K562 (cell line): Measurements from ENCODE around the gene DYSF. TPM values are rescaled to one million over a fixed set of nuclear protein-coding genes. Genes with fewer than 3 reads are reported as not detected.

ENCODE experiments used
- ATAC-seq: fragments of 200-7000 bp; cut with Tn5 transposase; 3 replicates; pipeline ENCODE4 v1.9.1; 2020; ENCODE audit warnings: moderate library complexity
- BruUV-seq: library from RNA; stranded (reverse); fragments of 400-500 nt; replicated peaks from 2 replicates; lab custom pipeline; 2021; lab: Mats Ljungman, UMichigan
- CTCF ChIA-PET: fragments of 300-600 bp; formaldehyde crosslinking; extraction: SDS; loops from one replicate; lab custom pipeline; 2021; ENCODE audit warnings: low intra/inter-chr PET ratio; lab: Yijun Ruan, JAX
- POLR2A ChIA-PET: fragments of 300-600, 350-650 bp; sonication (Branson Sonifier 250); formaldehyde crosslinking; extraction: SDS; loops from one replicate; lab custom pipeline; 2021; ENCODE audit warnings: antibody characterized with exemption, inconsistent platforms; lab: Yijun Ruan, JAX
- DNase-seq, 4 experiments: peaks; one replicate each; pipeline versions ENCODE4 v3.0.0 to v3.0.0-alpha.2; 2011 to 2018; ENCODE audit warnings: low spot score in 3 of 4, mixed read lengths in 3 of 4; ENCODE audit errors: extremely low read depth in 1 of 4
- FAIRE-seq: peaks from 2 replicates; lab custom pipeline; 2011; peaks lifted over from hg19 to GRCh38; lab: Jason Lieb, UNC
- H2AFZ ChIP-seq: 2 replicates; pipeline ENCODE4 v1.6.0; 2011; ENCODE audit warnings: low read depth, low read length, control low read depth, inconsistent platforms
- H3K27ac ChIP-seq: fragments of 200-600 bp; 3 replicates; pipeline ENCODE4 v1.8.0; 2011; ENCODE audit warnings: low read depth, mild to moderate bottlenecking, control low read depth, inconsistent platforms, low read length, moderate library complexity, mixed read lengths; ENCODE audit errors: extremely low read depth
- H3K27me3 ChIP-seq, 2 experiments: fragments of 300-600 bp in 1 of 2; 2 replicates in 1 of 2; 3 replicates in 1 of 2; pipeline versions ENCODE4 v1.6.0 to v1.8.0; 2011; ENCODE audit warnings: inconsistent platforms in 2 of 2, low read length in 2 of 2, mild to moderate bottlenecking in 1 of 2, mixed read lengths in 1 of 2, moderate library complexity in 1 of 2; ENCODE audit not compliant: control insufficient read depth in 2 of 2, insufficient read depth in 2 of 2
- H3K36me3 ChIP-seq: fragments of 300-600 bp; 3 replicates; pipeline ENCODE4 v1.8.0; 2011; ENCODE audit warnings: mild to moderate bottlenecking, low read length, inconsistent platforms; ENCODE audit not compliant: control insufficient read depth, insufficient read depth
- H3K4me1 ChIP-seq, 2 experiments: fragments of 200-600 bp in 1 of 2; replicated peaks in 1 of 2; 2 replicates in 1 of 2; 3 replicates in 1 of 2; pipeline versions ENCODE4 v1.5.1 to v1.8.0; 2011; ENCODE audit warnings: inconsistent platforms in 2 of 2, low read length in 2 of 2, mild to moderate bottlenecking in 1 of 2, mixed read lengths in 1 of 2, moderate library complexity in 1 of 2; ENCODE audit not compliant: control insufficient read depth in 2 of 2, insufficient read depth in 2 of 2
- H3K4me2 ChIP-seq: 2 replicates; pipeline ENCODE4 v1.6.1; 2011; ENCODE audit warnings: low read length, control low read depth, inconsistent platforms, mixed read lengths; ENCODE audit not compliant: insufficient read depth
- H3K4me3 ChIP-seq: fragments of 200-600 bp; sonication (generic), shearing (Covaris generic); 2 replicates; pipeline ENCODE4 v1.5.1; 2016; ENCODE audit warnings: control low read depth, inconsistent platforms
- H3K79me2 ChIP-seq: fragments of 200-600 bp; 3 replicates; pipeline ENCODE4 v1.8.0; 2011; ENCODE audit warnings: low read length, inconsistent platforms; ENCODE audit not compliant: control insufficient read depth, insufficient read depth
- H3K9ac ChIP-seq, 2 experiments: 2 replicates each; pipeline versions ENCODE4 v1.6.0 to v1.6.1; 2011; ENCODE audit warnings: low read depth in 2 of 2, low read length in 2 of 2, control low read depth in 1 of 2, inconsistent platforms in 1 of 2, mild to moderate bottlenecking in 1 of 2, mixed read lengths in 1 of 2; ENCODE audit not compliant: insufficient read depth in 1 of 2
- H3K9me1 ChIP-seq: one replicate; pipeline ENCODE4 v1.6.0; 2011; ENCODE audit warnings: inconsistent platforms, mild to moderate bottlenecking, low read length, moderate library complexity; ENCODE audit not compliant: control insufficient read depth, insufficient read depth
- H3K9me3 ChIP-seq: replicated peaks from 2 replicates; pipeline ENCODE4 v1.5.1; 2011; ENCODE audit warnings: low read depth, low read length, inconsistent platforms; ENCODE audit not compliant: control insufficient read depth, insufficient read depth
- H4K20me1 ChIP-seq: replicated peaks from 2 replicates; pipeline ENCODE4 v1.6.1; 2011; ENCODE audit warnings: low read length, inconsistent platforms, mixed read lengths; ENCODE audit not compliant: control insufficient read depth, insufficient read depth
- C11orf30 ChIP-seq: fragments of 450-650 bp; IDR thresholded peaks from 2 replicates; pipeline ENCODE4 v1.6.1; 2016; ENCODE audit warnings: low read depth, mild to moderate bottlenecking
- CEBPZ ChIP-seq: fragments of 150-350 bp; IDR thresholded peaks from 2 replicates; pipeline ENCODE4 v1.6.1; 2014; ENCODE audit warnings: low read depth, mild to moderate bottlenecking, low read length, borderline replicate concordance
- HBP1 ChIP-seq: fragments of 450-650 bp; formaldehyde crosslinking; IDR thresholded peaks from 2 replicates; pipeline ENCODE4 v1.4.0; 2022; ENCODE audit warnings: missing genetic modification characterization
- HLTF ChIP-seq: fragments of 450-650 bp; IDR thresholded peaks from 2 replicates; pipeline ENCODE4 v1.6.1; 2016
- HNRNPH1 ChIP-seq: fragments of 200-400 bp; formaldehyde crosslinking; optimal IDR thresholded peaks from 2 replicates; pipeline ENCODE3; 2017; ENCODE audit warnings: low read depth, mild to moderate bottlenecking, low read length, moderate library complexity
- MAFF ChIP-seq: IDR thresholded peaks from 2 replicates; pipeline ENCODE4 v1.6.1; 2012; ENCODE audit warnings: low read length, improper control_type of control experiment
- POLR2AphosphoS2 ChIP-seq: IDR thresholded peaks from 2 replicates; pipeline ENCODE4 v1.6.1; 2012; ENCODE audit warnings: low read length, improper control_type of control experiment
- RBM34 ChIP-seq: fragments of 200-400 bp; formaldehyde crosslinking; IDR thresholded peaks from 2 replicates; pipeline ENCODE4 v1.6.1; 2018; ENCODE audit warnings: low read length, borderline replicate concordance; ENCODE audit not compliant: insufficient read depth
- RCOR1 ChIP-seq, 2 experiments: IDR thresholded peaks; 2 replicates each; pipeline ENCODE4 v1.6.1; 2012; ENCODE audit warnings: low read depth in 2 of 2, low read length in 2 of 2, borderline replicate concordance in 1 of 2, improper control_type of control experiment in 1 of 2
- RHOXF2B ChIP-seq: fragments of 250-450 bp; sonication (Bioruptor Pico); conservative IDR thresholded peaks from 2 replicates; pipeline ENCODE4 v1.5.1; 2021
- ZBTB1 ChIP-seq: sonication (generic); formaldehyde crosslinking; IDR thresholded peaks from 2 replicates; pipeline ENCODE4 v1.8.1; 2023; ENCODE audit warnings: missing genetic modification reagents, low read depth, mild to moderate bottlenecking, borderline replicate concordance
- ZNF197 ChIP-seq: fragments of 200-800 bp; sonication (Bioruptor generic); IDR thresholded peaks from 2 replicates; pipeline ENCODE4 v1.6.1; 2016; ENCODE audit warnings: low read depth, missing genetic modification characterization, missing compliant biosample characterization
- ZNF695 ChIP-seq: fragments of 450-650 bp; formaldehyde crosslinking; IDR thresholded peaks from 2 replicates; pipeline ENCODE4 v1.4.0; 2020; ENCODE audit warnings: mild to moderate bottlenecking, moderate library complexity
- ZNF766 ChIP-seq: fragments of 200-800 bp; sonication (Bioruptor generic); conservative IDR thresholded peaks from 2 replicates; pipeline ENCODE4 v1.6.1; 2016; ENCODE audit warnings: missing genetic modification characterization, missing compliant biosample characterization
- ZSCAN29 ChIP-seq: fragments of 450-650 bp; IDR thresholded peaks from 2 replicates; pipeline ENCODE4 v1.6.1; 2017
- WGBS: fragments of 100-300 bp; shearing (Covaris generic); methylation state at CpG from one replicate; pipeline ENCODE4 v1.1.6; 2016; ENCODE audit warnings: low coverage, mixed read lengths; ENCODE audit not compliant: insufficient coverage; ENCODE audit errors: missing lambda C conversion rate; 5-methylcytosine and 5-hydroxymethylcytosine counted together
- in situ Hi-C: fragments of 300-500 bp; cut with MboI; formaldehyde crosslinking; loops from 4 replicates; pipeline ENCODE4 v1.15.0; 2018; ENCODE audit warnings: inconsistent platforms, mixed read lengths
- intact Hi-C: fragments of 100-400 bp; cut with micrococcal nuclease; formaldehyde crosslinking; loops from 2 replicates; pipeline ENCODE4 v1.14.2; 2022
- polyA plus RNA-seq, 8 experiments: library from polyadenylated mRNA; depleted of rRNA in 4 of 8; stranded (reverse) in 5 of 8; unstranded in 3 of 8; fragments of >200 nt; fragmentation: Nextera tagmentation in 2 of 8; fragmentation: Illumina TruSeq in 1 of 8; extraction: Ambion mirVana in 2 of 8; extraction: Trizol in 1 of 8; gene quantifications; 2 replicates each; pipeline versions ENCODE4 v1.2.1 to v1.2.3, GENCODE V29; 2011 to 2014; ENCODE audit warnings: inconsistent platforms in 1 of 8, missing spikeins in 1 of 8
- total RNA-seq, 7 experiments: library from RNA; depleted of rRNA in 6 of 7; stranded (reverse); fragments of >200 nt in 6 of 7; fragmentation: Illumina TruSeq in 2 of 7; extraction: Trizol in 2 of 7; gene quantifications; 2 replicates each; pipeline versions ENCODE4 v1.2.1 to v1.2.3, GENCODE V29; 2011 to 2021; ENCODE audit warnings: low replicate concordance in 1 of 7

Gene DYSF
- total and polyA plus RNA-seq, 9 of the 15 experiments (the other 6 are each of a cell fraction or from before 2014, with no cell fraction given): 0.01 to 0.80 (median 0.29) TPM

- intact Hi-C loops (no loop called here), in situ Hi-C loops (no loop called here)
- Histone ChIP-seq H2AFZ (no peak overlapping the region), H3K4me1 (peaks cover 0 to 4% of the 10 kb centered on the region in 2 experiments; a peak in 1 of 5 replicates), H3K9me1 (no peaks in the 10 kb centered on the region), H3K9ac (no peak overlapping the region), H3K36me3 (no peaks in the 10 kb centered on the region), H3K27ac (no peak overlapping the region), H3K9me3 (no peaks in the 10 kb centered on the region), H3K27me3 (peaks cover 0 to 4% of the 10 kb centered on the region in 2 experiments; a peak in 1 of 5 replicates), H3K79me2 (no peaks in the 10 kb centered on the region), H4K20me1 (no peaks in the 10 kb centered on the region), H3K4me3 (no peak overlapping the region), H3K4me2 (no peak overlapping the region)
- ChIA-PET CTCF (no interaction called here), POLR2A (no interaction called here)
- ATAC-seq (no peak), DNase-seq (no peak), FAIRE-seq (no peak)
- BruUV-seq: no TSS peak
- TF ChIP-seq RCOR1 (IDR thresholded peaks at IDR 0.05; ENCODE audit: borderline replicate concordance in 1 of 2, low read depth in 2 of 2, low read length in 2 of 2) (no peak), RHOXF2B (CRISPR knock-in tag) (no peak), ZNF197 (CRISPR knock-in tag) (no peak), RBM34 (no peak), MAFF (no peak), ZNF766 (CRISPR knock-in tag) (no peak), C11orf30 (no peak), HLTF (no peak), POLR2AphosphoS2 (no peak), HBP1 (no peak), CEBPZ (no peak), ZSCAN29 (no peak), ZNF695 (CRISPR knock-in tag) (no peak), ZBTB1 (no peak), HNRNPH1 (no peak)
- WGBS: 0% methylated on average over 6 of the region's 6 CpGs
Measured at GRCh38 chr2:71620116-71620515, 166.8 kb downstream of the DYSF start.
